Transverse colon (tissue), 4 donors: ENCODE results near the gene ULK4. TPM values are rescaled to one million over a fixed set of nuclear protein-coding genes. Genes with fewer than 3 reads are reported as not detected.

ENCODE experiments used
- DNase-seq: peaks from one replicate; pipeline ENCODE4 v3.0.0-alpha.2; 2019
- H3K27ac ChIP-seq, 4 donors: fragments of 200-600 bp; sonication (generic); 2 replicates each; pipeline ENCODE4 v1.5.1; 2016 to 2018; ENCODE audit warnings: inconsistent platforms in 4 of 4
- H3K27me3 ChIP-seq: fragments of 200-600 bp; sonication (generic); 2 replicates; pipeline ENCODE4 v1.5.1; 2017; ENCODE audit warnings: inconsistent platforms
- H3K36me3 ChIP-seq, 4 donors: fragments of 200-600 bp; sonication (generic); 2 replicates each; pipeline ENCODE4 v1.5.1; 2017 to 2019; ENCODE audit warnings: inconsistent platforms in 4 of 4
- H3K4me1 ChIP-seq, 4 donors: fragments of 200-600 bp; sonication (generic); 2 replicates each; pipeline ENCODE4 v1.5.1; 2017 to 2020; ENCODE audit warnings: inconsistent platforms in 4 of 4
- H3K4me3 ChIP-seq, 4 donors: fragments of 200-600 bp; sonication (generic); 1 replicate in 1 of 4; 2 replicates in 3 of 4; pipeline versions ENCODE4 v1.5.1 to v1.6.1; 2017 to 2019; ENCODE audit warnings: inconsistent platforms in 4 of 4
- H3K9me3 ChIP-seq, 2 donors: fragments of 200-600 bp; sonication (generic); 2 replicates each; pipeline ENCODE4 v1.5.1; 2017 to 2019; ENCODE audit warnings: inconsistent platforms in 2 of 2
- CTCF ChIP-seq, 5 experiments: fragments of 200-600 bp in 3 of 5; fragments of 450-650 bp in 2 of 5; sonication (generic) in 3 of 5; IDR thresholded peaks; 1 replicate in 2 of 5; 2 replicates in 3 of 5; pipeline ENCODE4 v1.5.1; 2016 to 2017; ENCODE audit warnings: antibody characterized with exemption in 5 of 5, inconsistent platforms in 3 of 5, mild to moderate bottlenecking in 2 of 5, moderate library complexity in 1 of 5
- EP300 ChIP-seq: sonication (generic); formaldehyde crosslinking; IDR thresholded peaks from one replicate; pipeline ENCODE4 v1.6.1; 2017; ENCODE audit warnings: antibody characterized with exemption, low read depth
- POLR2A ChIP-seq: fragments of 450-650 bp; IDR thresholded peaks from one replicate; pipeline ENCODE4 v1.6.1; 2016; ENCODE audit warnings: antibody characterized with exemption, mild to moderate bottlenecking, moderate library complexity
- POLR2AphosphoS5 ChIP-seq, 3 donors: sonication (generic); formaldehyde crosslinking; IDR thresholded peaks; one replicate each; pipeline ENCODE4 v1.6.1; 2016; ENCODE audit warnings: antibody characterized with exemption in 3 of 3
- WGBS, 2 donors: methylation state at CpG; one replicate each; pipeline ENCODE4 v1.1.5; 2018; ENCODE audit warnings: low coverage in 1 of 2; 5-methylcytosine and 5-hydroxymethylcytosine counted together
- in situ Hi-C, 4 donors: fragments of 200-750 bp; cut with MboI; loops; one replicate each; pipeline versions ENCODE4 v1.15.0 to v1.15.1; 2017; ENCODE audit warnings: low sequenced_read_pairs in 3 of 4, low pct_ligation_motif_present in 1 of 4, low pct_unique_long_range_greater_than_20kb in 1 of 4
- intact Hi-C: fragments of 100-400 bp; cut with DNase I; formaldehyde crosslinking; loops from one replicate; pipeline ENCODE4 v1.15.1; 2023; ENCODE audit warnings: low total_unique reads
- total RNA-seq, 4 donors: library from RNA; depleted of rRNA; stranded (reverse); fragments of >200 nt; gene quantifications; one replicate each; pipeline ENCODE4 v1.1.0, GENCODE V29; 2016

Gene ULK4
- total RNA-seq, 4 donors from 2014 or later = 4.1 to 19.2 (median 11.7) TPM

GRCh38 chr3:41629072-41629471 is 332.8 kb downstream of the ULK4 start:
- 88 to 89% methylated on average over 4 of the region's 4 CpGs for WGBS, 2 donors
- Histone ChIP-seq H3K27me3 (no peaks in the 10 kb centered on the region), H3K4me3 (no peak overlapping the region), H3K36me3 (no peaks in the 10 kb centered on the region), H3K9me3 (no peaks in the 10 kb centered on the region), H3K4me1 (peaks cover 0 to 17% (median 0%) of the 10 kb centered on the region in 4 donors), H3K27ac (no peak overlapping the region)
- no peak for DNase-seq
- intact Hi-C loops = no loop called here
- no peak for TF ChIP-seq POLR2A
- TF ChIP-seq POLR2AphosphoS5 (IDR thresholded peaks at IDR 0.05) = no peak
- no peak for TF ChIP-seq EP300
- no peak for TF ChIP-seq CTCF (IDR thresholded peaks at IDR 0.05)
- in situ Hi-C loops = no loop called here

GRCh38 chr3:41627477-41628087 is 334.3 kb downstream of the ULK4 start:
- Histone ChIP-seq H3K4me1 (peaks cover 0 to 12% (median 0%) of the 10 kb centered on the region in 4 donors), H3K36me3 (no peaks in the 10 kb centered on the region), H3K27me3 (no peaks in the 10 kb centered on the region), H3K9me3 (no peaks in the 10 kb centered on the region), H3K4me3 (no peak overlapping the region), H3K27ac (no peak overlapping the region)
- DNase-seq = no peak
- 76% methylated on average over 5 of the region's 5 CpGs for WGBS, 2 donors
- in situ Hi-C loops = no loop called here
- intact Hi-C loops = no loop called here
- no peak for TF ChIP-seq CTCF (IDR thresholded peaks at IDR 0.05)
- no peak for TF ChIP-seq POLR2AphosphoS5 (IDR thresholded peaks at IDR 0.05)
- no peak for TF ChIP-seq POLR2A
- no peak for TF ChIP-seq EP300

GRCh38 chr3:41612853-41613252 is 349.1 kb downstream of the ULK4 start:
- no peaks in the 10 kb centered on the region for H3K9me3 ChIP-seq
- no peaks in the 10 kb centered on the region for H3K36me3 ChIP-seq
- H3K27ac ChIP-seq = no peak overlapping the region
- no peak for DNase-seq
- no peak for TF ChIP-seq POLR2A
- TF ChIP-seq CTCF (IDR thresholded peaks at IDR 0.05) = no peak
- no peak for TF ChIP-seq POLR2AphosphoS5 (IDR thresholded peaks at IDR 0.05)
- TF ChIP-seq EP300 = no peak
- H3K4me1 ChIP-seq = no peaks in the 10 kb centered on the region
- intact Hi-C loops = no loop called here
- H3K27me3 ChIP-seq = no peaks in the 10 kb centered on the region
- in situ Hi-C loops = no loop called here
- no peak overlapping the region for H3K4me3 ChIP-seq
- 50 to 94% methylated on average over 2 of the region's 2 CpGs for WGBS, 2 donors

- H3K4me1 ChIP-seq = no peaks in the 10 kb centered on the region
- TF ChIP-seq EP300 (no peak), CTCF (IDR thresholded peaks at IDR 0.05) (no peak), POLR2AphosphoS5 (IDR thresholded peaks at IDR 0.05) (no peak), POLR2A (no peak)
- in situ Hi-C loops = no loop called here
- no peak overlapping the region for H3K4me3 ChIP-seq
- H3K27me3 ChIP-seq = no peaks in the 10 kb centered on the region
- H3K36me3 ChIP-seq = no peaks in the 10 kb centered on the region
- no peaks in the 10 kb centered on the region for H3K9me3 ChIP-seq
- no peak overlapping the region for H3K27ac ChIP-seq
- intact Hi-C loops = no loop called here
- no peak for DNase-seq
- WGBS, 2 donors = 97 to 100% methylated on average over 2 to 6 of the region's 6 CpGs
These were observed 350.9 kb downstream of the ULK4 start for GRCh38 chr3:41611008-41611407.
